Measurements from ENCODE around the gene LIPI. TPM values are rescaled to one million over a fixed set of nuclear protein-coding genes. Genes with fewer than 3 reads are reported as not detected.

LIPI gene
- total RNA-seq (2016; rRNA removed; fragmentation: Illumina TruSeq; extraction: Trizol), result not detected in 2 replicates
- not detected in 2 replicates for total RNA-seq (2016; cell fraction: cytosol; rRNA removed; fragmentation: Illumina TruSeq; extraction: Trizol; ENCODE audit: low read depth)
- total RNA-seq (2016; cell fraction: insoluble cytoplasmic fraction; rRNA removed; fragmentation: Illumina TruSeq; extraction: Trizol), result not detected in 2 replicates
- total RNA-seq (2016; cell fraction: membrane; rRNA removed; fragmentation: Illumina TruSeq; extraction: Trizol), result not detected in 2 replicates
- not detected in 2 replicates for total RNA-seq (2016; cell fraction: nucleus; rRNA removed; fragmentation: Illumina TruSeq; extraction: Trizol)
- polyA plus RNA-seq (2011; rRNA removed), result not detected in 2 replicates
- polyA plus RNA-seq (2011; cell fraction: cytosol; rRNA removed), result not detected in 2 replicates
- not detected in 2 replicates for polyA plus RNA-seq (2011; cell fraction: nucleus; rRNA removed)
- not detected in 2 replicates for polyA plus RNA-seq (2012)
- polyA plus RNA-seq (2016; cell fraction: cytosol; fragmentation: Illumina TruSeq; extraction: Trizol; ENCODE audit: low read depth), result not detected in 2 replicates
- not detected in 2 replicates for polyA plus RNA-seq (2016; cell fraction: insoluble cytoplasmic fraction; fragmentation: Illumina TruSeq; extraction: Trizol; ENCODE audit: low read depth)
- polyA plus RNA-seq (2016; cell fraction: membrane; fragmentation: Illumina TruSeq; extraction: Trizol; ENCODE audit: low read depth), result not detected in 2 replicates
- not detected in 2 replicates for polyA plus RNA-seq (2016; cell fraction: nucleus; fragmentation: Illumina TruSeq; extraction: Trizol; ENCODE audit: insufficient read depth, low read depth)
- polyA minus RNA-seq (2011; rRNA and poly(A)+ RNA removed; ENCODE audit: low replicate concordance), result not detected in 2 replicates
- polyA minus RNA-seq (2011; cell fraction: cytosol; rRNA and poly(A)+ RNA removed), result not detected in 2 replicates
- polyA minus RNA-seq (2011; cell fraction: nucleus; rRNA and poly(A)+ RNA removed), result not detected in 2 replicates
- Bru-seq, nascent RNA, result not detected
- not detected for BruChase-seq, experiment 1, labeled RNA remaining after a 6-hour chase
- BruChase-seq, experiment 2, labeled RNA remaining after a 2-hour chase, result not detected
- long read RNA-seq, experiment 1, result 0 reads
- long read RNA-seq, experiment 2, result 0 reads

DNA sequence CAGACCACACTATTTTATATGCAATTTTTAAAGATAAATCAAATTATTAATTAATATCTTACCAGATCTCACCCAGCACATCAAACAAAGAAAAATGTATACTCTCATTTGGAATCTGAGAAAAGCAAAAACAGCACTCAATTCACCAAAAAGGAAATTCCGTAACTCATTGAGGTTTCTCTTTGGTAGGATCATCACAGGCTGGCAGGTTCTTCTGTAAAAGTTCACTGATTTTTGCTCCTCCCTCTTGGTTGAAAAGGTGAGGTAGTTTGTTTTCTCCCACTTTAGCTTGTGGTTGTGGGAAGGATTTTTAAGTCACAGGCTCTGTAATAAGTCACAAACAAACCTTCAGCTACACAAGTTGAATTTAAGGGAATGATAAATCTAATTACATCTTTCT is at the start of gene LIPI:
LIPI (minus strand) TSS at position 218 of the 400 bp plus-strand sequence; CDS start at position 108, 110 bp downstream.
- intact Hi-C loops (cut with micrococcal nuclease; ENCODE audit: unreplicated experiment) (no loop called here), in situ Hi-C loops (cut with HindIII; ENCODE audit: extremely low pct_ligation_motif_present, low pct_unique_long_range_greater_than_20kb) (no loop called here)
- Histone ChIP-seq H3K36me3 (replicated peaks in 1 of 2; ENCODE audit: control insufficient read depth in 1 of 2, insufficient read depth in 2 of 2, low read length in 2 of 2) (no peaks in the 10 kb centered on the region), H2AFZ (ENCODE audit: low read length) (no peak within 1 kb of the TSS), H3K9ac (ENCODE audit: insufficient read depth, low read depth, low read length) (no peak within 1 kb of the TSS), H3K27me3 (ENCODE audit: control insufficient read depth in 1 of 2, insufficient read depth in 2 of 2, low read length in 2 of 2) (no peaks in the 10 kb centered on the region), H4K20me1 (ENCODE audit: insufficient read depth, low read length) (no peaks in the 10 kb centered on the region), H3K4me3 (replicated peaks in 1 of 3; ENCODE audit: insufficient read depth in 1 of 3, low read depth in 2 of 3, low read length in 3 of 3) (no peak within 1 kb of the TSS), H3K27ac (ENCODE audit: extremely low read length, insufficient read depth, low read length) (no peak within 1 kb of the TSS), H3K79me2 (ENCODE audit: insufficient read depth, low read length) (no peaks in the 10 kb centered on the region), H3K4me2 (ENCODE audit: low read depth, low read length) (no peak within 1 kb of the TSS), H3K4me1 (ENCODE audit: insufficient read depth, low read length) (no peaks in the 10 kb centered on the region), H3K9me3 (ENCODE audit: low read length) (no peaks in the 10 kb centered on the region)
- TF ChIP-seq SP140L (CRISPR knock-in tag; IDR thresholded peaks at IDR 0.05; ENCODE audit: borderline replicate concordance) (no peak), ZBTB21 (CRISPR knock-in tag; IDR thresholded peaks at IDR 0.05) (no peak), ZNF10 (CRISPR knock-in tag; IDR thresholded peaks at IDR 0.05; ENCODE audit: borderline replicate concordance, low read depth) (no peak), ZNF441 (CRISPR knock-in tag; IDR thresholded peaks at IDR 0.05; ENCODE audit: borderline replicate concordance) (no peak), RFX1 (IDR thresholded peaks at IDR 0.05) (no peak), ZNF562 (CRISPR knock-in tag; IDR thresholded peaks at IDR 0.05; ENCODE audit: borderline replicate concordance) (no peak), AGO1 (IDR thresholded peaks at IDR 0.05; ENCODE audit: low read depth, low read length, poor library complexity, severe bottlenecking) (no peak)
- no peak for ATAC-seq
- BruUV-seq (replicated peaks), result no TSS peak
- POLR2A ChIA-PET, result no interaction called here
- CTCF ChIA-PET (ENCODE audit: low intra/inter-chr PET ratio, low total read pairs), result no interaction called here
- 8% methylated on average over 1 of the region's 1 CpG for WGBS (ENCODE audit: low lambda C conversion rate)
- DNase-seq (ENCODE audit: low spot score), result no peak
- FAIRE-seq, result no peak

Data from HepG2 (cell line).